ENCODE data around the gene FLT1.

Gene FLT1

DNA sequence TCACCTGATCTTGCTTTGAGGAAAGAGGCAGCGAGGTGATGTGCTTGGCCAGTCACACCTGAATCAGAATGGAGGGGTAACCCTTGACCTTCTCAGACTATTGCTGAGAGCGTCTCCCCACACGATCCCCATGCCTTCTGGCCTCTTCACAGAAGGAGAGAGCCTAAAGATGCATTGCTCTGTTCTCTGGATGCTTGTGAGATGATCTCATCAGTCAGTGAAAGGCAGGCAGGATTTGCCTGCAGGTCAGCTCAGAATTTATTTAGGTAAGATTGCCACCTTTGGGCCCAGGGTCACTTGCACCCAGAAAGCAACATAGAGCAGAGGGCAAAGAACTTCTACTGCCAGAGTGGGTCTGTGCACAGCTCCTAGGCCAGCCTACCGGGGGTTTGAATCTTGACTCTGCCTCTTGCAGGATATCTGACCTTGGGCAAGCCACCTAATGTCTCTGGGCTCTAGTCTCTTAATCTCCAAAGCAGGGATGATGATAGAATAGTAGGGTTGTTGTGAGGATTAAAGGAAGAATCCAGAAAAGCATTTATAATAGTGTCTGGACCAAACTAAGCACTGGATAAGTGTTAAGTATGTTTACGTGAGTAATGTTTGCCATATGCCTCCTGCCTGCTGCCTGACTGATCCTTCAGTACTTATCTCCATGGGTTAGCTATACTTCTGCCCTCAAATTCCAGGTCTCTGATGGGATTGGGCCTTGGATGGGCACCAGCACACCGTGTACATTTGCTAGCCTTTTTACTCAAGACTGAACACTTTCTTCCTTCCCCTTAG is 8.4 kb upstream of the FLT1 start:
- TF ChIP-seq, protein P1, sequence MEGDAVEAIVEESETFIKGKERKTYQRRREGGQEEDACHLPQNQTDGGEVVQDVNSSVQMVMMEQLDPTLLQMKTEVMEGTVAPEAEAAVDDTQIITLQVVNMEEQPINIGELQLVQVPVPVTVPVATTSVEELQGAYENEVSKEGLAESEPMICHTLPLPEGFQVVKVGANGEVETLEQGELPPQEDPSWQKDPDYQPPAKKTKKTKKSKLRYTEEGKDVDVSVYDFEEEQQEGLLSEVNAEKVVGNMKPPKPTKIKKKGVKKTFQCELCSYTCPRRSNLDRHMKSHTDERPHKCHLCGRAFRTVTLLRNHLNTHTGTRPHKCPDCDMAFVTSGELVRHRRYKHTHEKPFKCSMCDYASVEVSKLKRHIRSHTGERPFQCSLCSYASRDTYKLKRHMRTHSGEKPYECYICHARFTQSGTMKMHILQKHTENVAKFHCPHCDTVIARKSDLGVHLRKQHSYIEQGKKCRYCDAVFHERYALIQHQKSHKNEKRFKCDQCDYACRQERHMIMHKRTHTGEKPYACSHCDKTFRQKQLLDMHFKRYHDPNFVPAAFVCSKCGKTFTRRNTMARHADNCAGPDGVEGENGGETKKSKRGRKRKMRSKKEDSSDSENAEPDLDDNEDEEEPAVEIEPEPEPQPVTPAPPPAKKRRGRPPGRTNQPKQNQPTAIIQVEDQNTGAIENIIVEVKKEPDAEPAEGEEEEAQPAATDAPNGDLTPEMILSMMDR (IDR thresholded peaks at IDR 0.05) = no peak

DNA sequence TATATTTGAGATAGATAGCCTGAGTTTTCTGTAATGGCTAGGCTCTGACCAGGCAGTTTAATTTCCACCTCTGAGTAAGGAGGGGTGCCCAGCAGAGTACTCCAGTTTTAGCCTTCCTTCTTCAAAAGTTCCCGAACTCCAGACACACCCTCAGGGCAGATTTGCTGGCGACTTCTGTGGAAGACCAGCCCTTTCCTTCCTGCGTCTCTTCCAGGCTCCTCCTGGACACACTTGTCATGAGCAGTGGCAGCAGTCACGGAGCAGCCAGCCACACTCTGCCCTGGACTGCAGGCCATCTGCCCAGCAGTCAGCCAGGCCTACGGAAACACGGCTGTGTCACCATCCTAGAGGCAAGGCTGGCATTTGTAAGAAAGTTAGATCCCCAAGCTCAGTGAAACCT is 6.6 kb upstream of the FLT1 start:
- TF ChIP-seq, protein P1 (IDR thresholded peaks at IDR 0.05) = no peak

DNA sequence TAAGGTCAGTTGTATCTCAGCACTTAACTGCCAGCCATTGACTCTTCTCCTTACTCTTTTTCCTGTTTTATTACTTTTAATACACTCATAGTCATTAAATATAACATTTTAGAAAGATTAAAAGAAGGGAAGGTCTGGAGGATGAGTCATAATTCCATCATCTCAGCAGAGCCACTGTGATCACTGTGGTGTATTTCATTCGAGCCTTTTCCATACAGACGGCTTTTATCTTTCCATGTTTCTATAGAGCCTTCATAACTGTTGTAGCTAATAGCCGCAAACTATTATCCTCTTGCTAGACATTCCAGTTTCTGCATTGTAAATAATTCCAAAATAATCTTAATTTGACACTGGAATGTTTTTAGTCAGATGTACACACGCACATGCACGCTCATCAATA is 4.7 kb upstream of the FLT1 start:
- TF ChIP-seq, protein P1 (IDR thresholded peaks at IDR 0.05) = no peak

DNA sequence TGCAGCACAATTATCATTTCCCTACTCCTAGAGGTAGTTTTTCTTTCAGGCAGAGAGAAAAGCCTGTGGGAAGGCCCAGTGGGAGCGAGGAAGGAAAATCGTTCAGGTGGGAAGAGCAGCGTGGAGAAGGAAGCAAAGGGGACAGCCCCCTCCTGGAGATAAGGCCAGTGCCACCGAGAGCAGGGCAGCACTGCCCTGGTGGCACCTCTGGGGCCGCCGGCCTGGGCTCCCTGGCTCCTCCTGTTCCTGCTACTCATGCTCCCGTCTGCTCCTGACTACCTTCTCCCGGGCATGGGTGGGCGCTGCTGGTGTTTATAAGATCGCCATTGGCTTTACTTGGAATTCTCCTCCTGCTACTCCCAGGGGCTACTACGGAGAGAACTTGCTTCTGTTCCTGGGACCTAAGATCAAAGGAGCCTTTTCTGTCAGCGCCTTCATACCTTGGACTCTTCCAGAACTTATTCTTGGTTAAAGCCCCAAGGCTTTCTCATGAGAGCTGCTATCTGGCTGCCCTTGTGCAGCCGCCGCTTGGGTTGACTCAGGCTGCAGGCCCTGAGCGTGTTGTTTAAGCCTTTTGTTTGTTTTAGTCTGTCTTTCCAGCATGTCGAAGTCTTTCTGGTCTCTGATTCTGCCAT is 3.7 kb upstream of the FLT1 start:
- TF ChIP-seq, protein P1 (IDR thresholded peaks at IDR 0.05) = no peak

DNA sequence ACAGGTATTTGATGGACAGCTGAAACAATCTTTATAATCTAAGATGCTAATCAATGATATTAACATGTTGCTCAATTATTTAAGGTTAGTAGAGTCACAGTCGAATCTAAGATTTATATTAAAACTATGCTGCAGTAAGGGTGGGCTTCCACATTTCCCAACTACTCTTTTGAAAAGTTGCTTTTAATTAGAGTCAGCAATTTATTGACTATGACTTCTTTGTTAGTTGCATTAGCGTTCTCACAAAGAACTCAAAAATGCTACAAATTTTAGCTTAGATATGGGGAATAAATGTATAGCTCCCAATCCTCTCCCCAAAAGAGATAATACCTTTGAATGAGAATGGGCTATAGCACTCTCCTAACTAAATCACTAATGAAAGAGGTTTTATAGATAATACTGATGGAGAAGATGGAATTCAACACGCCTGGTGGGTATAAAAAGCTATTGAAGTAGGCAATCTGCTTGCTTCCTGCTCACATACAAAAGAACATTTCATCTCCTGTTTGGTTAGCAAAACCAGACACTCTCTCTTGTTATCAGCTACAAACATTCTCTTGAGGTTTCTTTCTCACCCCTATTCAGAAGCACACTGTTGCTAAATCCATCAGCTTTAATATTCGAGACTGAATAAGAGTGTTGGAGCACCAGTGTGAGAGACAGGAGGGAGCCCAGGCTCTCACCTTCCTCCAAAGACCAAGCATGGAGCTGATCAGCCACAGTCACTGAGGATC is 2.4 kb upstream of the FLT1 start:
- TF ChIP-seq, protein P1 (IDR thresholded peaks at IDR 0.05) = no peak

DNA sequence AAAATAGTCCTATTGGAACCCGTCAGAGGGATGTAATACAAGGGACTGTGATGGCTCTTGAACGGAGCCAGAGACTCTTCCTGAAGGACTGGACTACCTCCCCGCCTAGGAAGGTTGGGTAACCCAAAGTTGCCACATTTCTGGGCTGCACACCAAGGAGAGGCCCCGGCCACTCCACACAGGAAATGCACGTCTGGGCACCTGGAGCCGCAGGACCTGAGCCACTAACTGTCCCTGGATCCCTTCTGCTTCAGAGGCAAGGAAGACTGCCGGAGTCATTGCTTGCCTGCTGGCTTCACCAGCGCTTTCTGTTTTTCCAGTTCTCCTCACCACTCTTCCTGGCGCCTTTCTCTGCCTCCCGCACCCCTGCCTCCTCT is 1.2 kb upstream of the FLT1 start:
- TF ChIP-seq, protein P1 (IDR thresholded peaks at IDR 0.05) = no peak

DNA sequence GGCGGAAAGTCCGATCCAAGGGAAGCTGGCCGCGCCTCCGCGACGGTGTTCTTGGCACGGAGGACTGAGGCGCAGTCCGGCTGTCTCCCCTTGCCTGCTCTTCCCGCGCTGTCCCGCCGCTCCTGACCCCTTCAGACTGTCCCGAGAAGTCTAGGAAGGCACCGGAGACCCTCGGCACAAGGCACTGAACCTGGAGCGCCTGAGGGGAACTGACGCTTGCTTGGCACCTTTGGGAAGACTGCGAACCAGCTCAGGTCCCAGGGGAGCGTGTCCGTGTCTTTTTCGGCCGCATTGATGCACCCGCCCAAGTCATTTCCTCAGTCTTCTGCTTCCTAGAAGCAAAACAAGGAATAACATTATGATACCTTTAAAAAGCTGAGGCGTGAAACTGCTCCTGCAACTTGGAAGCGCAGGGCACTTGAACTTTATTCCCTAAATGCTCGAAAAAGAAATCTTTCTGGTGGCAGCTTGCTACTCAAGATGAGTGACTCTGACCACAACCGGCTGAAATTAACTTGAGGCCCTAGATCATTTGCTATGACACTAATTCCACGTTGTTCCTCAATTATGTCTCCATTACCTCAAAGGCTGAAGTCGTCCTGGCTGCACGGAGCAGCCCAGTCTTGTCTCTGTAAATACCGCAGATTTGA is 735 bp upstream of the FLT1 start:
- TF ChIP-seq, protein P1 (IDR thresholded peaks at IDR 0.05) = no peak
